HG03342 (cell line): Measurements from ENCODE around the gene HAUS3.

Experiments
- ATAC-seq: cut with Tn5 transposase; IDR thresholded peaks from one replicate; pipeline ENCODE4 v1.9.1; 2021; ENCODE audit warnings: mild to moderate bottlenecking, moderate library complexity; ENCODE audit not compliant: unreplicated experiment

Gene HAUS3

GRCh38 chr4:2265113-2266110 lies 23.5 kb upstream of the HAUS3 start:
- no peak for ATAC-seq

DNA sequence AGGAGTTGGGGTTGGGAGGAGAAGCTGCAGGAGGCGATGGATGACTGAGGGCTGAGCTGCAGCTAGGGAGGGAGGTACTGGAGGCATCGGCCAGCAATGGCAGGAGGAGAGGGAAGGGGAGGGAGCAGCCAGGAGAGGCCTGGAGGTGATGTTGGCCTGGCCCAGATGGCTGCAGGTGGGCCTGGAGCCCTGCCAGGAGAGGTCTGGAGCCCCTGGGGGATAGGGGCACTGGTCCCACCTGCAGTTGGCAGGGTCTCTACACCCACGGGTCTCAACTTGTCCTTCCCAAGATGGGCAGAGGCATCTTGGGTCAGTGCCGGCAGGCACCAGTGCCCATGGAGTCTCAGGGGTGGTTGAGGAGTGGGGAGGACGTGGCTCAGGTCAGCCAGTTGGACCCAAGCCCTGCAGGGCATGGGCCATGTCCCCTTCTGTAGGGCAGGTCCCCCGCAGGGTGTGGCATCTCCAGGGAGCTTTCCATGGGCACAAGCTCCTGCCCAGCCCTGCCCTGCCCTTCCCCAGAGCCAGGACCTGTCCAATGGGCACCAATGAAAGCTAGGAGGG lies 22.6 kb upstream of the HAUS3 start:
- no peak for ATAC-seq

- ATAC-seq = no peak
Measured at GRCh38 chr4:2263926-2264321, 22.0 kb upstream of the HAUS3 start.

DNA sequence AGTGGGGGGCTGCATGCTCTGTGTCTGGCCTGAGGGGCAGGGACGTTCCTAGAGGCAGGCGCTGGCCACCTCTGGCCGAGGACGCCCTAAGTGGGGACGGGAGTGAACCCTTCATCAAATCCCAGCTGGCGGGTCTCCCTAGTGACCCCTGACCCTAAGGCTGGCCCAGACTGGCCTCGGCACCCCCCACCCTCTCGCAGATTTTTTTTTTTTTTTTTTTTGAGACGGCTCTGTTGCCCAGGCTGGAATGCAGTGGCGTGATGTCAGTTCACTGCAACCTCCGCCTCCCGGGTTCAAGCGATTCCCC lies 21.0 kb upstream of the HAUS3 start:
- ATAC-seq = no peak

DNA sequence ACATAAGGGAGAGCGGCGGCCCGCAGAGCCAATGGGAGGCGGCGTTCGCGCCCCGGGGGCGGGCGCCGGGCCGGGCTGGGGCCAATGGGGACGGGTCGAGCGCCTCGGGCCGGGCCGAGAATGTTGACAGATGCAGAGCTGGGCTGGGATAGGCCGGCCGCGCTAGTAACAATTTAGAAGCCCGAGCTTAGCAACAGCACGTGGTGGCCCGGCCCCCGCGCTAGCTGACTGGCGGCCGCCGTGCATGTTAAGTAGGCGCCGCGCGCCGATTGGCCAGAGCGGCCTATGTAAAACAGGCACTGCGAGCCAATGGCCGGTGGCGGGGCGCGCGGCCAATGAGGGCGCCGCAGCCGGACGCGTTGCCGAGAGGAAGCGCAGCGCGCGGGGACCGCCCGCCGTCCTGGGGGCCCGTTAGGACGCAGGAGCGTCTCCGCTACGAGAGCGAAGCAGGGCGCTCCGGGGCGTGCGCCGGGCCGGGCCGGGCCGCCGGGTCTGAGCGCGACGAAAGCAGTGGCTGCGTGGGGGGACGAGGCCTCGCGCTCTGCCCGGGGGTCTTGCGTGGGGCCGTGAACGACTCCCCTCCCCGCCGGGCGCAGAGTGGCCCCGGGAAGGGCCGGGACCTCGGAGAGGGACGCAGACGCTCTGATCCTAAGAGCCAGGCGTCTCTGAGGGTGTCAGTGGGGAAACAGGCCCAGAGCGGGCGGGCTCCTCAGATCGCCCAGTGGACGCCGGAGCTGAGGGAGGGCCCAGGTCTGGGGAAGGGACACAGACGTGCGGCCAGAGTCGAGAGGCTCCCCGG lies 20.4 kb upstream of the HAUS3 start:
- peak; percentile 91 for ATAC-seq

GRCh38 chr4:2261853-2262144 lies 19.9 kb upstream of the HAUS3 start, which contains the start of gene MXD4:
MXD4 (minus strand) TSS chr4:2262109; CDS start chr4:2261980, 129 bp downstream.
- peak; percentile 2 for ATAC-seq

GRCh38 chr4:2261110-2261852 lies 19.4 kb upstream of the HAUS3 start:
- peak; percentile 23 for ATAC-seq

DNA sequence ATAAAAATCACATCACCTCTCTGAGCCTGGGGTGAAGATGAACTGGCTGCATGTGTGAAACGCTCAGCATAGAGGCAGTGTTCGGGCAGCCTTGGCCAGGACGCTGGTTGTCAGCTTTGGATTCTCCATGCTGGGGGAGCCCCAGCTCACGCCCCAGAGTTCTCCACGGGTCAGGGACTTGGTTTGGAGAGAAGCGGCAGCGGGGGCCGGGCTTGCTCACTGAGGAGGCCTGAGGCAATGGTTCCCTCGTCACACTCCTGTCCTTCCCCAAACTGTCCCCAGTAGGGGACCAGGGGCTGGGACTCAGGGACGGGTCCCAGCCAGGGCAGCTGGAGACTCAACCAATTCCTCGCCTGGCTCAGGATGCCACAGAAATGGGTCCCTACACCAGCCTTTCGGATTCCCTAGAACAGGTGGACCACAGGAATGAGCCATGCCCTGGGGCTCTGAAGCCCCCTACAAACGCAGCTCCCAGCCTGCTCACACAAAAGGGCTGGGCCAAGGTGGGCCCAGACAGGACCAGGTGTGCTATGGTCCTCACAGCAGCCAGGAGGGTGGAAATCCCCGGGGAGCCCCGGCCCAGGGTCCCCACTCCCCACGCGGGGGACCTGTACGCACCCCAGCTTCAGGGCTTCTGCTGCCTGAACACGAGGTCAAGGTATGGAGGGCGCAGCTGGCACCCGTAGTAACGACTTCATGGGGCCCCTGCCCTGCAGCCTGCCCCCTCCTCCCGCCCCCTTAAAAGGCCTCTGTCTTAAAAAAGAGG lies 18.6 kb upstream of the HAUS3 start:
- no peak for ATAC-seq

DNA sequence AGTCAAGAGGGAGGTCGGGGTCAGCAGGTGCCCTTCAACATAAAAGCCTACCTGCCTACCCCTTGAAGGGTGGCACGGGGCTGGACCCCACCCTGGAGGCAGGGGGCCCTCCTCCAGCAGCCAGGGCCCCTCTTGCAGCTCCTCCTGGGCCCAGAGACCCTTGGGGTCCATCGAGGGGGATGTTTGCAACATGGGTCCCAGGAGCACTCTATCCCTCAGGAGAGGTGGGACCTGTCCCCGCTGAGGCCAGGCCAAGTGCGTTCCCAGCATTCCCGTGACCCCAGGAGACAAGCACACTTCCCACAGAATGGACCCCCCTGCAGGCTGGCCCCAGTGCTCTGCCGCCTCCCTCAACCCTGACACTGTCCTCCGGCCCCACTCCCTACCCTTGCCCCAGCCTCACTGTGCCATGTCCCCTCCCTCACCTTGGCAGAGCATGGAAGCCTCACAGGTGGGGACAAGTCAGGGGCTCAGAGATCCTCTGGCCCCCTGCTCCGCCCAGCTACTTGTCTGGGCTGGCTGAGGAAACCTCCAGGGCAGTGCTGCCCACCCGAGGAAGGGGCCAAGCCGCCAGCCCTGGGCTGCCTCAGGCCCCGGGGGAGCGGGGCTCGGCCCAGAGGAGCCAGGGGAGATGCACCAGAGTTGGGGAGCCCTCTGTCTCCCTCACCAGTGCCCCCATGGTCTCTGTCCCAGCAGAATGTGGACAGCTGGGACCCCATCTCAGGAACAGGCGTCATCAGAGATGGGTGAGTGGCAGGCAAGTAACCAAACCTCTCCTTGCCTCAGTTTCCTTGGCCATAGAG lies 17.8 kb upstream of the HAUS3 start:
- no peak for ATAC-seq

DNA sequence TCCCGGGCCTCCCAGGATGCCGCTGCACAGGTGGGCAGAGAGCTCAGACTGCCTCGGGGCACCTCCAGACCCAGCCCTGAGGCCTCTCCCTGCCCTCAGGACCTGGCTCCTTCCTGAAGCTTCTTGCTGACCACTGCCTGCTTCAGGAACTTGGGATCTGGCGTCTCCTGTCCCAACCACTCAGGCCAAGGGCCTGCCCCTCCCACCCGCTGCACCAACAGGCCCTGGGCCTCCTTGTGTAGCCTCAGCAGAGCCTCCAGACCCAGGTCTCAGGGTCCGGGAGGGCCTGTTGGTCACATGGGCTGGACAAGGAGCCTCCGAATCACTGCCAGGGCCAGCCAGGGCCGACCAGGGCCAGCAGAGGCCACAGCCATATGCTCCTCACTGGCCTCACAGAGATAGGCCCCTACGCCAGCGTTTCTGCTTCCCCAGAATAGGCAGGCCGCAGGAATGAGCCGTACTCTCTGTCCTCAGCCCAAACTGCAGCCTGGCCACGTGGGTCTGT lies 17.2 kb upstream of the HAUS3 start:
- ATAC-seq = no peak

DNA sequence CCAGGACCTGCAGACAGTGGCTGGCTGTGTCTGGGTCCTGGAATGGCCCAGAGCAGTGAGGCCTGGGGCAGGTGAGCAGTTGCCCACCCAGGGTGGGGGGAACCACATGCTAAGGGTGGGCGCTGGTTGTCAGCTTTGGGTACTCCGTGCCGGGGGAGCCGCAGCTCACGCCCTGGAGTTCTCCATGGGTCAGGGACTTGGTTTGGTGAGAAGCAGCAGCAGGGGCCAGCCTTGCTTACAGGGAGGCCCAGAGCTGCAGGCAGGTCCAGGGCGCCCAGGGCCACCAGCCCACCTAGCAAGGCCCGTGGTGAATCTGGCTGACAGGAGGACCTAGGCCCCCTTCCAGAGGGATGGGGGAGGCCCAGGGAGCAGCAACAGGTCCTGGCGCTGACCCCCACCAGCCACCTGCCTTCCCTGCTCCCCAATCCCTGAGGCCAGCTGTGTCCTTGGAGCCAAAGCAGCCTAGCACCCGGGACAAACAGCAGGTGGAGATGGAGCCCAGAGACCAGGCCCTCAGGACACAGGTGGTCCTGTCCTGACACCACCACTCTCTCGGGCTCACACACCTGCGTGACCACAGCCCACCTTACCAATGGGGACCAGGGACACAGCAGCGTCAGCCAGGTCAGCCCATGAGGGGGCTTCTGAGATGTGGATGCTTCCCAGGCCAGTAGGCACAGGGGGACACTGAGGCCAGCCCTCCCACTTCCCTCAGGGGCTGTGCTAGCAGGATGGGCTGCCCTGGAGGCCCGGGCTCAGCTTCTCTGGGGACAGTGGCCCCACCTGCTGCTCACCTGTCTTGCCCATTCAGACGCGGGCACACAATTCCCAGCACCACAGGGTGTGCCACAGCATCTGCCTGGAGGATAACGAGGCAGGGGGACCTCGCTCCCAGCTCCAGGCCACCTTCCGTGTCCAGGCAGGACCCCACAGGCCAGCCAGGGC lies 16.4 kb upstream of the HAUS3 start:
- no peak for ATAC-seq

GRCh38 chr4:2257361-2258081 lies 15.6 kb upstream of the HAUS3 start:
- ATAC-seq = no peak

DNA sequence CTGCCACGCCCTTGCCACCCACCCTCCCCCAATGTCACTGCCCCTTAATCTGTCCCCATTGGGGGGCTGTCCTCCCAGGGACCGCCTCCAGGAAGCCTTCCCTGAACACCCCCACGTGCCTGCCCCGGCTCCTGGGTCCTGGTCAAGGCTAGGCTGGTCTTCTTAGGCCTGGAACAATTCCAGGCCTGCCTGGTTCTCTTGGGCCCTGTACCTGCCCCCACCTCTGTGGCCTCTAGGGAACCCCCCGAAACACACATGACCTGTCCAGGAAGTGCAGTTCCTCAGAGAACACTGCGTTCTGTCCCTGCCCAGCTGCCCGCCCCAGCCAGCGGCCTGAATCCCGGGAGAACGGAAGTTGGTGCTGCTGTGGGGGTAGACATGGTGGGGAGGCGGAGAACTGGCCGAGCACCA lies 14.9 kb upstream of the HAUS3 start:
- no peak for ATAC-seq

GRCh38 chr4:2256156-2256731 lies 14.3 kb upstream of the HAUS3 start:
- no peak for ATAC-seq

- no peak for ATAC-seq
Measured at GRCh38 chr4:2255501-2256155, 13.7 kb upstream of the HAUS3 start.

DNA sequence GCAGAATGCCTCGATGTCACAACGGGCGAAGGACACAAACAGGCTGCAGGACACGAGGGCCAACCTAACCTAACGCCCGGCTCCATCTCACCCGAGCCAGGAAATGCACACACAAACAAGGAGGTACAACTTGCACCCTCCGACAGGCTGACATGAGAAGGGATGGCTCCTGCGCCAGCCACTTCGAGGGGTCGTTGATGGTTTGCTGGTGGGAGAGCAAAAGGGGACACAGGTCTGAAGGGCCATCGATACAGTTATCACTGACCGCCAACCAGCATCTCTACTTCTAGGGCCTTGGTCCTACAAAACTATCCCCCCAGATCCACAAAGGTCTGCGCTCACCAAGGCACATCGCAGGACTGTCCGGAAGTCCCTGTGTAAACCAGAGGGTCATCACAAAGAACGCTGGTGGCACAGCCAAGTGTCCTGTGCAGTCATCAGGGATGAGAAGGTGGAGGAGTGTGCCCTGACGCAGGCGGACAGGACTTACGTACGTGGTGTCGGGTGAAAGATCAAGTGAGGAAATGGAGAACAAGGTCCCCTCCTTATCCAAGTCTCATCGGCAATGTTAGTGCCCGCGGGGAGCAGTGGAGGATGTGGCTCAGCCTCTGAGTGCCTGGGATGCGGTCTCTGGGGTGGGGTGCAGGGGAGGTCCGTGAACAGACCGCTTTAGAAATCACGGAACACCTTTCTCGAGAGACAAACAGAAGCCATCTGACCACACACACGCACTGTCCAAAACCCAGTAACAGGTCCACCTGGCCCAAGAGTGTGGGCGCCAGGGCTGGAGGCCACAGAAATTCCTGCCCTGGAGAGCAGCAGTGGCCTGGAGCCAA lies 13.0 kb upstream of the HAUS3 start:
- no peak for ATAC-seq
